Measurements from ENCODE around the gene KLK2.

The KLK2 gene

GRCh38 chr19:50899569-50899968 is 26.3 kb downstream of the KLK2 start:
- Histone ChIP-seq H3K4me1 (peaks cover 37% of the 10 kb centered on the region), H4K20me1 (no peaks in the 10 kb centered on the region), H3K27me3 (no peaks in the 10 kb centered on the region), H3K4me3 (no peak overlapping the region), H3K4me2 (no peak overlapping the region), H3K9me3 (no peaks in the 10 kb centered on the region), H3K27ac (no peak overlapping the region), H3K9ac (no peak overlapping the region), H3K36me3 (no peaks in the 10 kb centered on the region)
- no peak for TF ChIP-seq Cebpa-rat (IDR thresholded peaks at IDR 0.05)

DNA sequence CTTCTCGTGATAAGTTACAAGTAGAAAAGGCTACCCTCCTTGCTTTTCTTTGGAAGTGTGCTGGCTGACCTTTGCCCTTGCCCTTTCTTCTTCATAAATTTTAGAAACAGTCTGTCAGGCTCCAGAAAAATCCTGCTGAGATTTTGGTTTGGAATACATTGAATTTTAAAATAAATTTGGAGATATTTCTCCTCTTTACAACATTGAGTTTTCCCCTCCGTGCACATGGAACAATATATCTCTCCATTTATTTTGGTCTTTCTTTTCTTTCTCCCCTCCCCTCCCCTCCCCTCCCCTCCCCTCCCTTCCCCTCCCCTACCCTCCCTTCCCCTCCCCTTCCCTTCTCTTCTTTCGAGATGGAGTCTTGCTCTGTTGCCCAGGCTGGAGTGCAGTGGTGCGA is 29.4 kb downstream of the KLK2 start:
- H3K9ac ChIP-seq = no peak overlapping the region
- no peaks in the 10 kb centered on the region for H3K36me3 ChIP-seq
- peaks cover 8% of the 10 kb centered on the region for H3K4me1 ChIP-seq
- no peak for TF ChIP-seq Cebpa-rat (IDR thresholded peaks at IDR 0.05)
- no peaks in the 10 kb centered on the region for H3K27me3 ChIP-seq
- H3K4me2 ChIP-seq = no peak overlapping the region
- H3K4me3 ChIP-seq = no peak overlapping the region
- H3K27ac ChIP-seq = no peak overlapping the region
- H4K20me1 ChIP-seq = no peaks in the 10 kb centered on the region
- no peaks in the 10 kb centered on the region for H3K9me3 ChIP-seq

DNA sequence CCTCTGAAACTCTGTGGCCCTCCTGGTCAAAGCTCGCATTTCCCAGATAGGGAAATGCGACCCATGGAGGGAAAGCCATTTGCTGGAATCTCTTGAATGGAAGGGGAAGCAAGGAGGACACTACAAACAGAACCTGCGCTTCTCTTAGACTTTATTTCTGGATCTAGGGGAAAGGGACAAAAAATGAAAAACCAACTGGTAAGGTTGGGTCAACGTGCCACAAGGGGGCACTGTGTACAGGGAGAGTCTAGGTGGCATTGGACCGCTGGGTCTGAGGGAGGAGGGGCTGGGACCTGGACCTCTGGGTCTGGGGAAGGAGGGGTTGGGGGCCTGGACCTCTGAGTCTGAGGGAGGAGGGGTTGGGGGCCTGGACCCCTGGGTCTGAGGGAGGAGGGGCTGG is 33.0 kb downstream of the KLK2 start:
- Histone ChIP-seq H3K27me3 (peaks cover 17% of the 10 kb centered on the region), H3K4me1 (0 out of 2 replicates have a peak, but pooled peaks cover 7% of the 10 kb centered on the region), H3K4me3 (no peak overlapping the region), H3K9ac (no peak overlapping the region), H3K36me3 (no peaks in the 10 kb centered on the region), H3K4me2 (no peak overlapping the region), H4K20me1 (no peaks in the 10 kb centered on the region; the same call in 1 of the 2 replicates), H3K9me3 (no peaks in the 10 kb centered on the region), H3K27ac (no peak overlapping the region)
- no peak for TF ChIP-seq Cebpa-rat (IDR thresholded peaks at IDR 0.05)

DNA sequence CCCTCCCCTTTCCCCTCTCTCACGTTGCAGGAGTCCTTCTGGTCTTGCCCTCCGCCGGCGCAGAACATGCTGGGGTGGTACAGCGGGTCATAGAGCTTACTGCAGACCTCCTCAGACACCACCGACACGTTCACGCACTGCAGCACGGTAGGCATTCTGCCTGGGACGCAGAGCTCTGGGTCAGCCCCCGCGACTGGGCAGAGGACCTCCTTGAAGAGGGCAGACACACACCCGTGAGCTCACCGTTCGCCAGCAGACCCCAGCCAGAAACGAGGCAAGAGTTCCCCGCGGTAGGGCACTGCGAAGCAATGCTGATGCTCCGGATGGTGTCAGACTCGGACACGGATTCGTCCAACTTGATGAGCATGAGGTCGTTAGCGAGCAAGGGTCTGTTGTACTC is 35.1 kb downstream of the KLK2 start:
- H3K4me3 ChIP-seq = no peak overlapping the region
- H3K36me3 ChIP-seq = no peaks in the 10 kb centered on the region
- H3K4me1 ChIP-seq = 0 out of 2 replicates have a peak, but pooled peaks cover 7% of the 10 kb centered on the region
- H4K20me1 ChIP-seq = no peaks in the 10 kb centered on the region; the same call in 1 of the 2 replicates
- peaks cover 38% of the 10 kb centered on the region for H3K27me3 ChIP-seq
- H3K9ac ChIP-seq = no peak overlapping the region
- no peak overlapping the region for H3K27ac ChIP-seq
- H3K4me2 ChIP-seq = no peak overlapping the region
- TF ChIP-seq Cebpa-rat (IDR thresholded peaks at IDR 0.05) = no peak
- H3K9me3 ChIP-seq = no peaks in the 10 kb centered on the region

DNA sequence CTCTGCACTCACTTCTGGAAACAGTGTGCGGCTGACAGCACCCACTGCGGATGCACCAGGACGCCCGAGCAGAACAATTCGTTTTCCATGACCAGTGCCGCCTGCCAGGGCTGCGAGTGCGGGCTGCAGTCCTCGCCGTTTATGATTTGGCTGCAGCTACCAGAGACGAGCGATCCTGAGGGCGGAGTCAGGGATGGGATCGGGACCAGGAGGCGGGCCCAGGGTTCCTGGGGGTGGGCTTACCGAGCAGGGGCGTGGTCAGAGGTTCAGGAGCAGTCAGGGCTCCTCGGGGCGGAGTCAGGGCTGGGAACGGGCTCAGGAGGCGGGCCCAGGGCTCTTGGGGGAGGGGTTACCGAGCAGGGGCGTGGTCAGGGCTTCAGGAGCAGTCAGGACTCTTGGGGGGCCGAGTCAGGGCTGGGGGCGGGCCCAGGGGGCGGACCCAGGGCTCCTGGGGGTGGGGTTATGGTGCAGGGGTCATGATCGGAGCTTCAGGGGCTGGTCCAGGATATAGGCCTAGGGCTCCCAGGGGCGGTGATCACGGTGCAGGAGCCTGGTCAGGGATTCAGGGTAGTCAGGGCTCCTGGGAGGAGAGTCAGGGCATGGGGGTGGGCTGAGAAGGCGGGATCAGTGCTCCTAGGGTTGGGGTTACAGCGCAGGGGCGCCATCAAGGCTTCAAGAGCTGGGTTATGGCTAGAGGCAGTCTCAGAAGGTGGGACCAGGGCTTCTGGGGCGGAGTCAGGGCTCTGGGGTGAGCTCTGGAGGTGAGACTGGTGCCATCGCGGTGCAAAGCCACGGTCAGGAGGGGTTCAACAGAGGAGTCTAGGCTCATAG is 36.2 kb downstream of the KLK2 start:
- Histone ChIP-seq H3K27ac (no peak overlapping the region), H3K27me3 (peaks cover 47% of the 10 kb centered on the region), H3K4me2 (peak overlapping the region; percentile 39), H3K4me3 (peak overlapping the region; percentile 40; the same call in 1 of the 2 replicates), H3K4me1 (0 out of 2 replicates have a peak, but pooled peaks cover 7% of the 10 kb centered on the region), H3K9me3 (no peaks in the 10 kb centered on the region), H3K9ac (no peak overlapping the region), H3K36me3 (no peaks in the 10 kb centered on the region), H4K20me1 (no peaks in the 10 kb centered on the region; the same call in 1 of the 2 replicates)
- TF ChIP-seq Cebpa-rat (IDR thresholded peaks at IDR 0.05) = no peak

GRCh38 chr19:50910722-50911121 is 37.5 kb downstream of the KLK2 start:
- no peak overlapping the region for H3K27ac ChIP-seq

GRCh38 chr19:50911206-50912101 is 38.2 kb downstream of the KLK2 start, which contains the start of gene KLK4:
Gene KLK4 (minus strand): TSS chr19:50911395. CDS start chr19:50910738, 657 bp downstream.
- Histone ChIP-seq H3K9ac (no peak within 1 kb of the TSS), H3K27me3 (peaks cover 54% of the 10 kb centered on the region), H3K9me3 (no peaks in the 10 kb centered on the region), H3K27ac (no peak within 1 kb of the TSS), H3K4me1 (0 out of 2 replicates have a peak, but pooled peaks cover 7% of the 10 kb centered on the region), H3K4me3 (no peak within 1 kb of the TSS), H3K4me2 (no peak within 1 kb of the TSS), H3K36me3 (no peaks in the 10 kb centered on the region), H4K20me1 (no peaks in the 10 kb centered on the region; the same call in 1 of the 2 replicates)
- no peak for TF ChIP-seq Cebpa-rat (IDR thresholded peaks at IDR 0.05)

More at GRCh38 chr19:50910722-50911121, 37.5 kb downstream of the KLK2 start:
- no peaks in the 10 kb centered on the region; the same call in 1 of the 2 replicates for H4K20me1 ChIP-seq
- no peak overlapping the region for H3K4me3 ChIP-seq
- no peak overlapping the region for H3K9ac ChIP-seq
- H3K27me3 ChIP-seq = peaks cover 54% of the 10 kb centered on the region
- H3K4me2 ChIP-seq = no peak overlapping the region
- H3K36me3 ChIP-seq = no peaks in the 10 kb centered on the region
- H3K4me1 ChIP-seq = 0 out of 2 replicates have a peak, but pooled peaks cover 7% of the 10 kb centered on the region
- no peak for TF ChIP-seq Cebpa-rat (IDR thresholded peaks at IDR 0.05)
- no peaks in the 10 kb centered on the region for H3K9me3 ChIP-seq

DNA sequence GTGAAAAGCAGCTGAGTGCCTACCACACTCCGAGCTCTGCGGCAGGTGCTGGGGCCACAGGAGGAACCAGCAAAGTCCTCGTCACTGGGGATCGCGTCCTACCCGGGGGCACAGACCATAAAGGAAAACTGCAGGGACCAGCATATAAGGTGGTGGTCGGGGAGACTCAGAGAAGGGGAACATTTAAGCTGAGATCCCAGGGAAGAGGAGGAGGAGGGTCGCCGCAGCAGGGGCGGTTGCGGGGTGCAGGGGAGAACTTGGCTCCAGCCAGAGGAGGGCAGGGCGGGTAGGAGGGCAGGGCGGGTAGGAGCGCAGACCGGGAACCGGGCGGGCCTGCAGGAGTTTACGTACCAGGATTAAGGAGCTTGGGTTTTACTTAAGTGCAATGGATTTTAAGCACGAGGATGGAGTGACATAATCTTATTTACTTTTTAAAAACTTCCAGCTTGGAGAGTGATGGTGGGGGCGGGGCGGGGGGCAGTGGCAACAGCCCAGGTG is 38.9 kb downstream of the KLK2 start:
- Histone ChIP-seq H3K27ac (no peak overlapping the region), H3K4me3 (no peak overlapping the region), H3K27me3 (peaks cover 54% of the 10 kb centered on the region), H3K36me3 (no peaks in the 10 kb centered on the region), H3K4me2 (no peak overlapping the region), H3K4me1 (0 out of 2 replicates have a peak, but pooled peaks cover 7% of the 10 kb centered on the region), H3K9ac (no peak overlapping the region), H3K9me3 (no peaks in the 10 kb centered on the region), H4K20me1 (no peaks in the 10 kb centered on the region; the same call in 1 of the 2 replicates)
- TF ChIP-seq Cebpa-rat (IDR thresholded peaks at IDR 0.05) = no peak

Data from BLaER1 (cell line).